Bronchial epithelial cell (primary cell): ENCODE data around the gene KIAA0319L. TPM values are rescaled to one million over a fixed set of nuclear protein-coding genes. Genes with fewer than 3 reads are reported as not detected.

ENCODE experiments used
- DNase-seq: peaks from one replicate; pipeline ENCODE4 v3.0.0-alpha.2; 2010; ENCODE audit warnings: low read depth
- FAIRE-seq: peaks from 2 replicates; lab custom pipeline; 2011; peaks lifted over from hg19 to GRCh38; lab: Jason Lieb, UNC
- H3K27me3 ChIP-seq: 2 replicates; pipeline ENCODE4 v1.5.1; 2011; ENCODE audit warnings: low read length; ENCODE audit not compliant: control insufficient read depth, insufficient read depth
- H3K36me3 ChIP-seq: 2 replicates; pipeline ENCODE4 v1.5.1; 2011; ENCODE audit warnings: low read length; ENCODE audit not compliant: control insufficient read depth, insufficient read depth
- H3K4me3 ChIP-seq: 2 replicates; pipeline ENCODE4 v1.5.1; 2011; ENCODE audit warnings: mild to moderate bottlenecking, low read depth, low read length, control low read depth
- CTCF ChIP-seq: IDR thresholded peaks from 2 replicates; pipeline ENCODE4 v1.5.1; 2011; ENCODE audit warnings: mild to moderate bottlenecking, moderate library complexity, low read length, control low read depth, inconsistent platforms; ENCODE audit not compliant: insufficient read depth, severe bottlenecking
- total RNA-seq: library from RNA; depleted of rRNA; stranded (reverse); fragments of >200 nt; gene quantifications from 2 replicates; pipeline ENCODE4 v1.2.1, GENCODE V29; 2014

The KIAA0319L gene
- total RNA-seq, 1 donor from 2014 or later = 26.6 TPM

- no peak for DNase-seq
- FAIRE-seq = no peak
- no peak overlapping the region for H3K4me3 ChIP-seq
- TF ChIP-seq CTCF = no peak
- no peaks in the 10 kb centered on the region for H3K27me3 ChIP-seq
- peaks cover 14% of the 10 kb centered on the region for H3K36me3 ChIP-seq
These were observed 113.3 kb downstream of the KIAA0319L start for GRCh38 chr1:35443768-35444518.

- peak; percentile 18 for FAIRE-seq
- Histone ChIP-seq H3K27me3 (no peaks in the 10 kb centered on the region), H3K4me3 (no peak overlapping the region), H3K36me3 (peaks cover 14% of the 10 kb centered on the region)
- TF ChIP-seq CTCF = no peak
- DNase-seq = no peak
These were observed 114.5 kb downstream of the KIAA0319L start for GRCh38 chr1:35442734-35443133.

- H3K27me3 ChIP-seq = no peaks in the 10 kb centered on the region
- FAIRE-seq (no peak), DNase-seq (no peak)
- no peak overlapping the region for H3K4me3 ChIP-seq
- TF ChIP-seq CTCF = no peak
- H3K36me3 ChIP-seq = peaks cover 14% of the 10 kb centered on the region
These were observed 115.2 kb downstream of the KIAA0319L start for GRCh38 chr1:35441926-35442579.

- DNase-seq = no peak
- TF ChIP-seq CTCF = no peak
- peaks cover 21% of the 10 kb centered on the region for H3K36me3 ChIP-seq
- no peaks in the 10 kb centered on the region for H3K27me3 ChIP-seq
- H3K4me3 ChIP-seq = no peak overlapping the region
- peak; percentile 7 for FAIRE-seq
These were observed 117.6 kb downstream of the KIAA0319L start for GRCh38 chr1:35439626-35440025.

- Histone ChIP-seq H3K4me3 (no peak overlapping the region), H3K36me3 (peaks cover 15% of the 10 kb centered on the region), H3K27me3 (no peaks in the 10 kb centered on the region)
- no peak for TF ChIP-seq CTCF
- DNase-seq (no peak), FAIRE-seq (no peak)
These were observed 120.0 kb downstream of the KIAA0319L start for GRCh38 chr1:35437200-35437599.
